CD14-positive monocyte (primary cell): ENCODE results near the gene FEZ2. TPM values are rescaled to one million over a fixed set of nuclear protein-coding genes. Genes with fewer than 3 reads are reported as not detected.

Experiments
- DNase-seq, 3 donors: peaks; one replicate each; pipeline ENCODE4 v3.0.0-alpha.2; 2011 to 2022
- H2AFZ ChIP-seq: 2 replicates; pipeline ENCODE4 v1.6.0; 2012; ENCODE audit warnings: mild to moderate bottlenecking, low read depth, low read length, inconsistent platforms; ENCODE audit not compliant: insufficient read depth, poor library complexity, severe bottlenecking
- H3K27ac ChIP-seq, 2 donors: 1 replicate in 1 of 2; 2 replicates in 1 of 2; pipeline ENCODE4 v1.5.1; 2012 to 2013; ENCODE audit warnings: low read length in 2 of 2, control low read depth in 1 of 2, inconsistent platforms in 1 of 2, low read depth in 1 of 2, mild to moderate bottlenecking in 1 of 2
- H3K27me3 ChIP-seq, 2 donors: one replicate each; pipeline versions ENCODE4 v1.6.0 to v1.6.1; 2011 to 2013; ENCODE audit warnings: low read length in 2 of 2; ENCODE audit not compliant: control insufficient read depth in 2 of 2, insufficient read depth in 2 of 2
- H3K36me3 ChIP-seq, 2 donors: replicated peaks in 1 of 2; 1 replicate in 1 of 2; 2 replicates in 1 of 2; pipeline versions ENCODE4 v1.5.1 to v1.6.1; 2012 to 2013; ENCODE audit warnings: low read length in 2 of 2, control low read depth in 1 of 2, inconsistent platforms in 1 of 2, mild to moderate bottlenecking in 1 of 2; ENCODE audit not compliant: insufficient read depth in 2 of 2, control insufficient read depth in 1 of 2
- H3K4me1 ChIP-seq, 2 donors: 1 replicate in 1 of 2; 2 replicates in 1 of 2; pipeline versions ENCODE4 v1.5.1 to v1.6.1; 2012 to 2013; ENCODE audit warnings: low read length in 2 of 2, control low read depth in 1 of 2, inconsistent platforms in 1 of 2, mild to moderate bottlenecking in 1 of 2, moderate library complexity in 1 of 2; ENCODE audit not compliant: insufficient read depth in 2 of 2, control insufficient read depth in 1 of 2
- H3K4me2 ChIP-seq: replicated peaks from 2 replicates; pipeline ENCODE3; 2012; ENCODE audit warnings: low read length, moderate library complexity, mild to moderate bottlenecking; ENCODE audit not compliant: poor library complexity, severe bottlenecking; ENCODE audit errors: extremely low read depth
- H3K4me3 ChIP-seq, 3 experiments: fragments of 200-600 bp in 1 of 3; sonication (generic) in 1 of 3; replicated peaks in 1 of 3; 1 replicate in 2 of 3; 2 replicates in 1 of 3; pipeline ENCODE4 v1.5.1; 2011 to 2013; ENCODE audit warnings: low read length in 3 of 3, mild to moderate bottlenecking in 3 of 3, control low read depth in 2 of 3, low read depth in 2 of 3, inconsistent platforms in 1 of 3, moderate library complexity in 1 of 3
- H3K79me2 ChIP-seq: 2 replicates; pipeline ENCODE4 v1.6.0; 2012; ENCODE audit warnings: mild to moderate bottlenecking, control low read depth, inconsistent platforms, low read length, moderate library complexity; ENCODE audit not compliant: insufficient read depth
- H3K9ac ChIP-seq: 2 replicates; pipeline ENCODE4 v1.6.0; 2017; ENCODE audit warnings: low read length, mild to moderate bottlenecking; ENCODE audit not compliant: insufficient read depth, poor library complexity, severe bottlenecking
- H3K9me3 ChIP-seq, 2 donors: replicated peaks in 1 of 2; 1 replicate in 1 of 2; 2 replicates in 1 of 2; pipeline versions ENCODE4 v1.5.1 to v1.6.1; 2012 to 2013; ENCODE audit warnings: low read length in 2 of 2, control low read depth in 1 of 2; ENCODE audit not compliant: control insufficient read depth in 1 of 2, insufficient read depth in 1 of 2
- H4K20me1 ChIP-seq: 2 replicates; pipeline ENCODE4 v1.6.0; 2012; ENCODE audit warnings: mild to moderate bottlenecking, low read length, control low read depth, moderate library complexity; ENCODE audit not compliant: insufficient read depth
- H3K27ac Mint-ChIP-seq, 7 donors: one replicate each; pipeline ENCODE4 v1.8.0; 2020; ENCODE audit warnings: mild to moderate bottlenecking in 7 of 7, mixed read lengths in 7 of 7, moderate library complexity in 6 of 7, inconsistent platforms in 2 of 7
- H3K27me3 Mint-ChIP-seq, 3 donors: one replicate each; pipeline ENCODE4 v1.8.0; 2021 to 2022; ENCODE audit warnings: low read depth in 3 of 3, mild to moderate bottlenecking in 3 of 3, mixed read lengths in 3 of 3, moderate library complexity in 3 of 3, inconsistent platforms in 1 of 3
- H3K36me3 Mint-ChIP-seq, 2 donors: one replicate each; pipeline ENCODE4 v1.8.0; 2020; ENCODE audit warnings: mixed read lengths in 2 of 2, inconsistent platforms in 1 of 2, mild to moderate bottlenecking in 1 of 2
- H3K4me1 Mint-ChIP-seq: one replicate; pipeline ENCODE4 v1.8.0; 2020; ENCODE audit warnings: mild to moderate bottlenecking, mixed read lengths
- H3K4me3 Mint-ChIP-seq, 2 donors: one replicate each; pipeline ENCODE4 v1.8.0; 2020; ENCODE audit warnings: mild to moderate bottlenecking in 2 of 2, mixed read lengths in 2 of 2, moderate library complexity in 1 of 2
- H3K9me3 Mint-ChIP-seq, 7 donors: one replicate each; pipeline ENCODE4 v1.8.0; 2020 to 2022; ENCODE audit warnings: mixed read lengths in 7 of 7, mild to moderate bottlenecking in 6 of 7, moderate library complexity in 6 of 7, inconsistent platforms in 2 of 7
- CTCF ChIP-seq: fragments of 200-600 bp; IDR thresholded peaks from one replicate; pipeline ENCODE4 v1.8.0; 2022; ENCODE audit warnings: antibody characterized with exemption, mild to moderate bottlenecking
- WGBS: methylation state at CpG from one replicate; pipeline ENCODE4 v1.1.5; 2013; ENCODE audit warnings: missing lambda C conversion rate; ENCODE audit not compliant: insufficient coverage; 5-methylcytosine and 5-hydroxymethylcytosine counted together
- intact Hi-C, 2 donors: fragments of 100-400 bp; cut with micrococcal nuclease; formaldehyde crosslinking; loops; one replicate each; pipeline versions ENCODE4 v1.15.0 to v1.15.1; 2023
- polyA plus RNA-seq, 3 donors: library from polyadenylated mRNA; depleted of rRNA in 1 of 3; unstranded in 2 of 3; stranded (reverse) in 1 of 3; fragments of 300-500 nt in 2 of 3; fragments of >200 nt in 1 of 3; fragmentation: Illumina TruSeq in 2 of 3; gene quantifications; 1 replicate in 2 of 3; 2 replicates in 1 of 3; pipeline ENCODE4 v1.2.3, GENCODE V29; 2012 to 2021

FEZ2 gene
- polyA plus RNA-seq, 3 donors = 6.9 to 15.6 (median 8.7) TPM

- 100% methylated on average over 3 of the region's 6 CpGs for WGBS
- Histone ChIP-seq H3K36me3 (peaks cover 0 to 29% of the 10 kb centered on the region in 2 donors), H3K27me3 (no peaks in the 10 kb centered on the region), H2AFZ (no peak overlapping the region), H3K9ac (no peak overlapping the region), H3K4me1 (peaks cover 18 to 20% of the 10 kb centered on the region in 2 donors), H3K79me2 (peaks cover 75% of the 10 kb centered on the region), H3K4me2 (no peak overlapping the region), H3K27ac (no peak overlapping the region), H3K4me3 (no peak overlapping the region), H3K9me3 (no peaks in the 10 kb centered on the region), H4K20me1 (peaks cover 77% of the 10 kb centered on the region)
- TF ChIP-seq CTCF = no peak
- peaks cover 49% of the 10 kb centered on the region for H3K4me1 Mint-ChIP-seq
- intact Hi-C loops = no loop called here
- H3K9me3 Mint-ChIP-seq = peaks cover 0 to 2% (median 0%) of the 10 kb centered on the region in 7 donors
- H3K27me3 Mint-ChIP-seq = peaks cover 0 to 3% (median 0%) of the 10 kb centered on the region in 3 donors
- H3K4me3 Mint-ChIP-seq = no peak overlapping the region
- H3K36me3 Mint-ChIP-seq = peaks cover 30 to 43% of the 10 kb centered on the region in 2 donors
- DNase-seq = no peak
- H3K27ac Mint-ChIP-seq = no peak overlapping the region
Observed at GRCh38 chr2:36594849-36595248, 3.1 kb downstream of the FEZ2 start.

GRCh38 chr2:36589230-36589630 is 8.7 kb downstream of the FEZ2 start:
- no peak overlapping the region for H3K4me3 Mint-ChIP-seq
- TF ChIP-seq CTCF = no peak
- intact Hi-C loops = no loop called here

More at GRCh38 chr2:36589230-36589630, 8.7 kb downstream of the FEZ2 start:
- Mint-ChIP-seq H3K27ac (peak overlapping the region in 4 of 7 donors; percentile 37 to 90 (median 54)), H3K27me3 (peaks cover 0 to 2% (median 0%) of the 10 kb centered on the region in 3 donors), H3K4me1 (peaks cover 40% of the 10 kb centered on the region), H3K9me3 (peaks cover 0 to 2% (median 0%) of the 10 kb centered on the region in 7 donors), H3K36me3 (peaks cover 51 to 72% of the 10 kb centered on the region in 2 donors)
- no peak overlapping the region for H3K9ac ChIP-seq
- no peak overlapping the region for H3K4me3 ChIP-seq
- H3K36me3 ChIP-seq = peaks cover 34 to 70% of the 10 kb centered on the region in 2 donors
- H3K9me3 ChIP-seq = no peaks in the 10 kb centered on the region
- no peaks in the 10 kb centered on the region for H3K27me3 ChIP-seq
- no peak for DNase-seq
- peaks cover 79% of the 10 kb centered on the region for H3K79me2 ChIP-seq
- peak overlapping the region in 1 of 2 donors; percentile 52 for H3K27ac ChIP-seq
- H3K4me1 ChIP-seq = peaks cover 7 to 10% of the 10 kb centered on the region in 2 donors
- H3K4me2 ChIP-seq = no peak overlapping the region
- peaks cover 79% of the 10 kb centered on the region for H4K20me1 ChIP-seq
- WGBS = no CpG with 5 or more reads among the region's 2 CpGs
- no peak overlapping the region for H2AFZ ChIP-seq
